Esophagus squamous epithelium (tissue), 4 donors: Measurements from ENCODE around the gene PHEX.

ENCODE experiments used
- CTCF ChIP-seq, 6 experiments: fragments of 450-650 bp in 4 of 6; fragments of 200-600 bp in 2 of 6; sonication (generic) in 2 of 6; IDR thresholded peaks; one replicate each; pipeline ENCODE4 v1.5.1; 2016 to 2019; ENCODE audit warnings: antibody characterized with exemption in 6 of 6, mild to moderate bottlenecking in 4 of 6, moderate library complexity in 4 of 6
- POLR2A ChIP-seq, 4 donors: fragments of 450-650 bp; IDR thresholded peaks; one replicate each; pipeline ENCODE4 v1.6.1; 2017; ENCODE audit warnings: antibody characterized with exemption in 4 of 4, mild to moderate bottlenecking in 4 of 4, moderate library complexity in 3 of 4

DNA sequence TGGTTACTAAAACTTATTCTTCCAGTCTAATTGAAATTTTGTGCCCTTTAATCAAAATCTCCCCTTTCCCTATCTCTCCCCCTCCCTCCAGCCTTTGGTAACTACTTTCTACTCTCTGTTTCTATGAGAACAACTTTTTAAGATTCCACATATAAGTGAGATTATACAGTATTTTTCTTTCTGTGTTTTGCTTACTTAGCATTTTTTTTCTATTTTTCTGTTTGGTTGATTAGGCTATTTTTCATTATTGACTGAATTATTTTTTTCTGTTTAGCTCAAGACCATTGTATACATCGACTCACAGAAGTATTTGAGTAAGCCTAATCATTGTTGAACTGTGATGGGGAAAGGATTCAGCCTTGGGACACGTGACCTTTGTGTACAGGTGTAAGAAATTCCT is 116.4 kb downstream of the PHEX start:
- TF ChIP-seq CTCF (IDR thresholded peaks at IDR 0.05) (no peak), POLR2A (IDR thresholded peaks at IDR 0.05) (no peak)
